NCI-H2107 treated with DMSO at 0.1 percent for 48 hours (cell line): ENCODE data around the gene GPR101.

ENCODE experiments used
- DNase-seq: peaks from one replicate; lab custom pipeline; 2025; ENCODE audit not compliant: unreplicated experiment; lab: John Stamatoyannopoulos, UW

The GPR101 gene

GRCh38 chrX:137033774-137034507 lies at the start of gene GPR101:
GPR101 (minus strand) TSS chrX:137033995; CDS start chrX:137031674, 2,321 bp downstream.
- no peak for DNase-seq

- DNase-seq, result no peak
Measured at GRCh38 chrX:137081239-137081638, 47.4 kb upstream of the GPR101 start.

GRCh38 chrX:137072396-137072795 lies 38.6 kb upstream of the GPR101 start:
- no peak for DNase-seq

GRCh38 chrX:137071596-137071995 lies 37.8 kb upstream of the GPR101 start:
- DNase-seq, result no peak

- DNase-seq, result no peak
Measured at GRCh38 chrX:137067147-137067546, 33.4 kb upstream of the GPR101 start.

- peak; percentile 86 for DNase-seq
Measured at GRCh38 chrX:137062915-137063617, 29.3 kb upstream of the GPR101 start.

- no peak for DNase-seq
Measured at GRCh38 chrX:137058339-137059127, 24.7 kb upstream of the GPR101 start.

- DNase-seq, result peak; percentile 37
Measured at GRCh38 chrX:137052643-137053235, 18.9 kb upstream of the GPR101 start.

- no peak for DNase-seq
Measured at GRCh38 chrX:137051978-137052642, 18.3 kb upstream of the GPR101 start.

- no peak for DNase-seq
Measured at GRCh38 chrX:137044893-137045292, 11.1 kb upstream of the GPR101 start.

GRCh38 chrX:137043736-137044135 lies 9.9 kb upstream of the GPR101 start:
- DNase-seq, result no peak

GRCh38 chrX:137041329-137041728 lies 7.5 kb upstream of the GPR101 start:
- DNase-seq, result no peak

GRCh38 chrX:137040113-137040794 lies 6.5 kb upstream of the GPR101 start:
- no peak for DNase-seq

- no peak for DNase-seq
Measured at GRCh38 chrX:137034508-137034872, 695 bp upstream of the GPR101 start.

GRCh38 chrX:137032841-137033773 lies 688 bp downstream of the GPR101 start:
- no peak for DNase-seq

- no peak for DNase-seq
Measured at GRCh38 chrX:137032341-137032694, 1.5 kb downstream of the GPR101 start.

GRCh38 chrX:137031517-137032340 lies 2.1 kb downstream of the GPR101 start:
- DNase-seq, result peak; percentile 30

GRCh38 chrX:137031039-137031438 lies 2.8 kb downstream of the GPR101 start:
- no peak for DNase-seq
